ENCODE measurements around the gene CAMSAP1.
"Not testable (repeated sequence)": the region's sequence is repeated elsewhere in the genome, so short reads cannot be mapped to it uniquely, and the experiment has no call there.

The CAMSAP1 gene

GRCh38 chr9:135920256-135920930 lies 13.0 kb upstream of the CAMSAP1 start:
- no peak for DNase-seq

GRCh38 chr9:135919318-135919890 lies 12.1 kb upstream of the CAMSAP1 start:
- DNase-seq = no peak

GRCh38 chr9:135916227-135916626 lies 8.9 kb upstream of the CAMSAP1 start:
- DNase-seq = not testable (repeated sequence)

- DNase-seq = peak; percentile 26
Measured at GRCh38 chr9:135914921-135915320, 7.6 kb upstream of the CAMSAP1 start.

- DNase-seq = not testable (repeated sequence)
Measured at GRCh38 chr9:135911233-135911632, 3.9 kb upstream of the CAMSAP1 start.

GRCh38 chr9:135910757-135911156 lies 3.4 kb upstream of the CAMSAP1 start:
- no peak for DNase-seq

GRCh38 chr9:135910216-135910615 lies 2.9 kb upstream of the CAMSAP1 start:
- no peak for DNase-seq

GRCh38 chr9:135909371-135909770 lies 2.0 kb upstream of the CAMSAP1 start:
- no peak for DNase-seq

GRCh38 chr9:135908754-135909204 lies 1.4 kb upstream of the CAMSAP1 start:
- no peak for DNase-seq

GRCh38 chr9:135908093-135908753 lies 877 bp upstream of the CAMSAP1 start:
- DNase-seq = no peak

GRCh38 chr9:135907006-135907430 lies 328 bp downstream of the CAMSAP1 start:
- no peak for DNase-seq

- DNase-seq = peak; percentile 25
Measured at GRCh38 chr9:135906291-135907005, 898 bp downstream of the CAMSAP1 start.

GRCh38 chr9:135905380-135906258 lies 1.7 kb downstream of the CAMSAP1 start:
- DNase-seq = no peak

GRCh38 chr9:135903786-135904520 lies 3.4 kb downstream of the CAMSAP1 start:
- no peak for DNase-seq

- no peak for DNase-seq
Measured at GRCh38 chr9:135903358-135903656, 4.0 kb downstream of the CAMSAP1 start.

GRCh38 chr9:135902655-135903357 lies 4.5 kb downstream of the CAMSAP1 start:
- no peak for DNase-seq

- no peak for DNase-seq
Measured at GRCh38 chr9:135901826-135902225, 5.5 kb downstream of the CAMSAP1 start.

GRCh38 chr9:135901031-135901758 lies 6.2 kb downstream of the CAMSAP1 start:
- no peak for DNase-seq

- peak; percentile 67 for DNase-seq
Measured at GRCh38 chr9:135898634-135899407, 8.5 kb downstream of the CAMSAP1 start.

- DNase-seq = no peak
Measured at GRCh38 chr9:135896626-135897025, 10.7 kb downstream of the CAMSAP1 start.

Data from fibroblast of skin of right biceps (primary cell).